Cardiac muscle cell (in vitro differentiated cells and primary cell): ENCODE data around the gene ZBTB3. TPM values are rescaled to one million over a fixed set of nuclear protein-coding genes. Genes with fewer than 3 reads are reported as not detected.
"Not testable (repeated sequence)": the region's sequence is repeated elsewhere in the genome, so short reads cannot be mapped to it uniquely, and the experiment has no call there.

Experiments used
- DNase-seq, 2 donors: peaks; one replicate each; pipeline versions ENCODE4 v3.0.0 to v3.0.0-alpha.2; 2010 to 2017; ENCODE audit warnings: low read depth in 1 of 2, low spot score in 1 of 2
- H3K27ac ChIP-seq: fragments of 200-600 bp; sonication (generic); 2 replicates; pipeline ENCODE4 v1.5.1; 2016
- H3K27me3 ChIP-seq: fragments of 200-600 bp; sonication (generic); 2 replicates; pipeline ENCODE4 v1.6.0; 2016; ENCODE audit warnings: control low read depth
- H3K36me3 ChIP-seq: fragments of 200-600 bp; sonication (generic); 2 replicates; pipeline ENCODE4 v1.5.1; 2016; ENCODE audit warnings: control low read depth
- H3K4me1 ChIP-seq: fragments of 200-600 bp; sonication (generic); 2 replicates; pipeline ENCODE4 v1.8.1; 2017; ENCODE audit warnings: low read depth, mild to moderate bottlenecking, mixed run types
- H3K4me3 ChIP-seq: fragments of 200-600 bp; sonication (generic); 2 replicates; pipeline ENCODE4 v1.5.1; 2016; ENCODE audit warnings: mild to moderate bottlenecking
- H3K9me3 ChIP-seq: fragments of 200-600 bp; sonication (generic); 2 replicates; pipeline ENCODE4 v1.5.1; 2017; ENCODE audit warnings: low read depth, mild to moderate bottlenecking, control low read depth
- polyA plus RNA-seq: library from polyadenylated mRNA; unstranded; fragments of >200 nt; fragmentation: Nextera tagmentation; extraction: Ambion mirVana; gene quantifications from 2 replicates; pipeline ENCODE4 v1.2.1, GENCODE V29; 2016
- total RNA-seq: library from RNA; depleted of rRNA; stranded (reverse); fragments of >200 nt; gene quantifications from 2 replicates; pipeline ENCODE4 v1.2.3, GENCODE V29; 2016
- TF ChIP-seq, protein P1 (sequence below): IDR thresholded peaks from 2 replicates; pipeline ENCODE4 v1.5.1; 2012; ENCODE audit warnings: low read depth, mild to moderate bottlenecking, low read length

The ZBTB3 gene
- total and polyA plus RNA-seq, 2 experiments from 2014 or later, result 10.4 to 14.3 TPM

DNA sequence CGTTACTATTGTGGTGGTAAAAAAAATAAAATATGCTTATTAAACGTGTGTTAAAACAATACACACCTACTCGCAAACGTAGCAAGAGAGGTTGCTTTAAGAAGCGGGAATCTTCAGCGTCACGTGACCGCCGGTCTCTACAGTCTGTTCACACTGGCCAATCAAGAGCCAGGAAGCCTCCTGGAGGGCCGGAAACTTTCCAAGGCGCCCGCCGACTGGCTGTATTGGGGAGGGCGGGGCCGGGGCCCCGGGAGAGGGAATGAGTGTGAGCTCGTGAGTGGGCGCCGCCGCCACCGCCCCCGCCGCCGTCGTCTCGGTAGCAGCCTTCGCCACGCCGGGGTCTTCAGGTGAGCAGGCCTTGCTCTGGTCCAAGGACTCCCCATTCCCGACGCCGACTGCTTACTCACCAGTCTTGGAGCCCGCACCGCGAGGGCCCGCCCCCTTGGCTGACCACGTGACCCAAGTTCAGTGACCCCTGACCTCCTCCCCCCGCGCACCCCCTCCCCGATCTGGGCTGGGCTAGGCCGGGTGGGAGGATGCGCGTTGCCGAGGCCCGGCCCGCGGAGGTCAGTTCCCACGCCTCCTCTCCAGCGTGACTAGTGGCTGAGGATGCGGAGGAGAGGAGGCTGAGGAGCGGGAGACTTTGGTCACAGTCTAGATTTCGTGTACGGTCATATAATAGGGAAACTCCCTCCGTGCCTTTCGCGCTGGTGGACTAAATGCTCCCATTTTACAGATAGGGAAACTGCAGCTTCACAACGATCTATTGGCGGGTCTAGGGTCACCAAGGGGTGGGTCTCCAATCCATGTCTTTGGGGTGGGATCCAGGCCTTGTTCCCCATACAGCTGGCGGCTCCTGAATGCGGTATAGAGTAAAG lies 17.4 kb upstream of the ZBTB3 start, which contains the start of gene TAF6L:
TAF6L (plus strand) TSS at position 253 of the 878 bp plus-strand sequence. CDS start 4,388 bp downstream, outside the sequence.
- Histone ChIP-seq H3K9me3 (no peaks in the 10 kb centered on the region), H3K27me3 (no peaks in the 10 kb centered on the region), H3K36me3 (peaks cover 10% of the 10 kb centered on the region), H3K27ac (peak within 1 kb of the TSS; percentile 93), H3K4me1 (peaks cover 4% of the 10 kb centered on the region), H3K4me3 (peak within 1 kb of the TSS; percentile 59)
- TF ChIP-seq, protein P1, sequence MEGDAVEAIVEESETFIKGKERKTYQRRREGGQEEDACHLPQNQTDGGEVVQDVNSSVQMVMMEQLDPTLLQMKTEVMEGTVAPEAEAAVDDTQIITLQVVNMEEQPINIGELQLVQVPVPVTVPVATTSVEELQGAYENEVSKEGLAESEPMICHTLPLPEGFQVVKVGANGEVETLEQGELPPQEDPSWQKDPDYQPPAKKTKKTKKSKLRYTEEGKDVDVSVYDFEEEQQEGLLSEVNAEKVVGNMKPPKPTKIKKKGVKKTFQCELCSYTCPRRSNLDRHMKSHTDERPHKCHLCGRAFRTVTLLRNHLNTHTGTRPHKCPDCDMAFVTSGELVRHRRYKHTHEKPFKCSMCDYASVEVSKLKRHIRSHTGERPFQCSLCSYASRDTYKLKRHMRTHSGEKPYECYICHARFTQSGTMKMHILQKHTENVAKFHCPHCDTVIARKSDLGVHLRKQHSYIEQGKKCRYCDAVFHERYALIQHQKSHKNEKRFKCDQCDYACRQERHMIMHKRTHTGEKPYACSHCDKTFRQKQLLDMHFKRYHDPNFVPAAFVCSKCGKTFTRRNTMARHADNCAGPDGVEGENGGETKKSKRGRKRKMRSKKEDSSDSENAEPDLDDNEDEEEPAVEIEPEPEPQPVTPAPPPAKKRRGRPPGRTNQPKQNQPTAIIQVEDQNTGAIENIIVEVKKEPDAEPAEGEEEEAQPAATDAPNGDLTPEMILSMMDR, result no peak
- peak; percentile 97 to 99 for DNase-seq

DNA sequence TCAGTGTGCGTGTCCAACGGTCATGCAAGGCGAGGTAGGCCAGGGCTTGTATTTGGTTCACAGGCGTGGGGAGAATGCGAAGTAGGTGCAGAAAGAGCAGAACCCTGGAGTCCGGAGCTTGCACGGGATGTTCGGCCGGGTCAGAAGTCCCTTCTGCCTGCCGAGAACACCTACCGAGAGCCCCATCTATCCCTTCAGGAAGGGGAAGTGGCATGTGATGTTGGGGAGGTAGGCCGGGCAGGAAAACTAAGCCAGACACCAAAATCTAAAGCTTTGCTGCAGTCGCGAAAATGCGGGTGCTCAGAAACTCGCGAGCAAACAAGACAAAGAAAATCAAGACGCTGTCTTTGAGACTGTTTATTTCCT lies 16.8 kb upstream of the ZBTB3 start:
- TF ChIP-seq, protein P1, result no peak
- Histone ChIP-seq H3K9me3 (no peaks in the 10 kb centered on the region), H3K36me3 (peaks cover 11% of the 10 kb centered on the region), H3K4me3 (peak overlapping the region; percentile 59), H3K27ac (peak overlapping the region; percentile 93), H3K27me3 (no peaks in the 10 kb centered on the region), H3K4me1 (peaks cover 4% of the 10 kb centered on the region)
- no peak for DNase-seq

DNA sequence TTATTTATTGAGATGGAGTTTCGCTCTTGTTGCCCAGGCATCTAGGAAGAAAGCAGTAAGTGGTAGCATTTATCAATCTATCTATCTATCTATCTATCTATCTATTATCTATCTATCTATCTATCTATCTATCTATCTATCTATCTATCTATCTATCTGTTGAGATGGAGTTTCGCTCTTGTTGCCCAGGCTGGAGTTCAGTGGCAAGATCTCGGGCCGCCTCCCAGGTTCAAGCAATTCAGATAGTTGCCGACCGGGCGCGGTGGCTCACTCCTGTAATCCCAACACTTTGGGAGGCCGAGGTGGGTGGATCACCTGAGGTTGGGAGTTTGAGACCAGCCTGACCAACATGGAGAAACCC lies 6.9 kb upstream of the ZBTB3 start:
- not testable (repeated sequence) for H3K27me3 ChIP-seq, H3K9me3 ChIP-seq, H3K4me1 ChIP-seq, DNase-seq, H3K36me3 ChIP-seq
- H3K4me3 ChIP-seq, result peak overlapping the region; percentile 70
- H3K27ac ChIP-seq, result peak overlapping the region; percentile 66

DNA sequence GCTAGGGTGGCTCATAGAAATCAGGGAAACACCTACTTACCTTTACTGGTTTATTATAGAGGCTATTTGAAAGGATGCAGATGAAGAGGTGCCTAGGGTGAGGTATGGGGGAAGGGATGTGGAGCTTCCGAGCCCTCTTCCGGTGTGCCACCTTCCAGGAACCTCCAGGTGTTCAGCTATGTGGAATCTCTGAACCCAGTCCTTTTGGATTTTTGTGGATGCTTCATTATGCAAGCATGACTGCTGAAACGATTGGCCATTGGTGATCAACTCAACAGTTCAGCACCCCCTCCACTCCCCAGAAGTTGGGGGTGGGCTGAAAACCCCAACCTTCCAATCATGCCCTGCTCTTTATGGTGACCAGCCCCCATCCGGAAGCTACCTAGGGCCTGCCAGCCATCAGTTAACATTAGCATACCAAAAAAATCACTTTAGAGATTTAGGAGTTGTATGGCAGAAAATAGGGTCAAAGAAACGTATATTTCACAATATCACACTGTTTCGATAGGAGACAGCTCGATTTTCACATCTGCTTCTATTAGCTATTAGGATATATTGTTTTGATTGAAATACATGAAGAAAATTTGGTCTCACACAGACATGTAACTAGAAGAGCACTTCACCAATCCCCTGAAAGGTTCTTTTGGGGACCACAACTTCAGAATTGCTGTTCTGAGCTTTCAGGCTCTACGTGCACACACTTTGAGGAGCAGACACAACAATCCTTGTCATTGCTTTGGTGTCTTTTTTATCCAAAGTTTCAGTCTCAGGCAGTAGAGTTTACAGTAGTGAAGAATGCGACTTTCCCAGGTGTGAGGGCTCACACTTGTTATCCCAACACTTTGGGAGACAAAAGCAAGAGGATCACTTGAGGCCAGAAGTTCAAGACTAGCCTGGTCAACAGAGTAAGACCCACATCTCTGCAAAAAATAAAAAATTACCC lies 4.2 kb upstream of the ZBTB3 start:
- H3K4me3 ChIP-seq, result no peak overlapping the region
- no peaks in the 10 kb centered on the region for H3K9me3 ChIP-seq
- TF ChIP-seq, protein P1, result no peak
- no peaks in the 10 kb centered on the region for H3K27me3 ChIP-seq
- no peak for DNase-seq
- no peaks in the 10 kb centered on the region for H3K36me3 ChIP-seq
- H3K4me1 ChIP-seq, result peaks cover 8% of the 10 kb centered on the region
- H3K27ac ChIP-seq, result peak overlapping the region; percentile 19

DNA sequence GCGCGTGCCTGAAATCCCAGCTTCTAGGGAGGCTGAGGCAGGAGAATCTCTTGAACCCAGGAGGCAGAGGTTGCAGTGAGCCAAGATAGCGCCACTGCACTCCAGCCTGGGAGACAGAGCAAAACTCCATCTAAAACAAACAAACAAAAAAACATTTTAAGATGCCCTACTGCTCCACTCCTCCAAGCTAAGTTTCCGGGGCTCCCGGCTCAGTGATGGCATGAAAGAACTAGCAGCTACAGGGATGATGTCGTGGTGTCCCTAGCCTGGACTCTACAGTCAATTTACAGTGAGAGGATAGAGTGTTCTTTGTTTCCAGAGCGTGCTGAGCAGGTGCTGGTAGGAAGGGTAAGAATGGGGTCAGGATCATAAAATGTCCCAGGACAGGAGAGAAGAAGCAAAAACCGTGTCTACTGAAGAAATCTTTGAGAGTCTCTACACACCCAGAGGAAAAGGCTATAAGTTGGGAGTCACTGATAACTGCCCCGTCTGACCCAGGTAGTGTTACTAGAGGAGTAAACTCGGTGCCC lies 1.2 kb upstream of the ZBTB3 start:
- TF ChIP-seq, protein P1, result no peak
- Histone ChIP-seq H3K4me3 (no peak overlapping the region), H3K9me3 (no peaks in the 10 kb centered on the region), H3K27me3 (no peaks in the 10 kb centered on the region), H3K27ac (peak overlapping the region; percentile 86), H3K36me3 (peaks cover 3% of the 10 kb centered on the region), H3K4me1 (peaks cover 6% of the 10 kb centered on the region)
- DNase-seq, result no peak
